DOHH2 (cell line): ENCODE measurements around the gene GPR55.

Source experiments
- H3F3A ChIP-seq: fragments of 200-600 bp; sonication (generic), shearing (Covaris generic); 2 replicates; pipeline ENCODE4 v1.6.0; 2016; ENCODE audit warnings: antibody characterized with exemption, mild to moderate bottlenecking; ENCODE audit not compliant: control insufficient read depth, insufficient read depth
- H3K27ac ChIP-seq: fragments of 200-600 bp; sonication (generic); 2 replicates; pipeline ENCODE4 v1.5.1; 2014; ENCODE audit warnings: low read depth, mild to moderate bottlenecking, low read length, moderate library complexity
- H3K27me3 ChIP-seq: fragments of 200-600 bp; sonication (generic); 2 replicates; pipeline ENCODE4 v1.6.1; 2014; ENCODE audit warnings: mild to moderate bottlenecking, low read length, mixed read lengths; ENCODE audit not compliant: control insufficient read depth
- H3K36me3 ChIP-seq: fragments of 200-600 bp; sonication (generic); 2 replicates; pipeline ENCODE4 v1.6.1; 2014; ENCODE audit warnings: mild to moderate bottlenecking, low read length, moderate library complexity, mixed read lengths; ENCODE audit not compliant: control insufficient read depth
- H3K4me1 ChIP-seq: fragments of 200-600 bp; sonication (generic); 2 replicates; pipeline ENCODE4 v1.6.1; 2014; ENCODE audit warnings: mild to moderate bottlenecking, low read length, mixed read lengths; ENCODE audit not compliant: control insufficient read depth
- H3K4me2 ChIP-seq: fragments of 200-600 bp; sonication (generic); 2 replicates; pipeline ENCODE4 v1.6.0; 2014; ENCODE audit warnings: mild to moderate bottlenecking, low read length, moderate library complexity
- H3K4me3 ChIP-seq: fragments of 200-600 bp; sonication (generic); 2 replicates; pipeline ENCODE4 v1.5.1; 2014; ENCODE audit warnings: mild to moderate bottlenecking, low read length, mixed read lengths
- H3K79me2 ChIP-seq: fragments of 200-600 bp; sonication (generic); 2 replicates; pipeline ENCODE4 v1.6.1; 2014; ENCODE audit warnings: mild to moderate bottlenecking, low read length, mixed read lengths; ENCODE audit not compliant: control insufficient read depth
- H3K9me2 ChIP-seq: fragments of 200-600 bp; sonication (generic); replicated peaks from 2 replicates; pipeline ENCODE4 v1.6.1; 2014; ENCODE audit warnings: mild to moderate bottlenecking, low read length, mixed read lengths; ENCODE audit not compliant: control insufficient read depth
- H3K9me3 ChIP-seq: fragments of 200-600 bp; sonication (generic); 2 replicates; pipeline ENCODE4 v1.6.1; 2014; ENCODE audit warnings: antibody characterized with exemption, low read length, mixed read lengths; ENCODE audit not compliant: control insufficient read depth, insufficient read depth
- H4K20me1 ChIP-seq: fragments of 200-600 bp; sonication (generic); 2 replicates; pipeline ENCODE4 v1.6.0; 2014; ENCODE audit warnings: low read depth, mild to moderate bottlenecking, antibody characterized with exemption, low read length, moderate library complexity; ENCODE audit not compliant: control insufficient read depth, insufficient read depth
- EZH2phosphoT487 ChIP-seq: fragments of 200-600 bp; sonication (generic); IDR thresholded peaks from 2 replicates; pipeline ENCODE4 v1.6.1; 2017; ENCODE audit warnings: borderline replicate concordance, mild to moderate bottlenecking, antibody characterized with exemption, low read length, moderate library complexity, mixed read lengths
- TF ChIP-seq, protein P1 (sequence below): fragments of 200-600 bp; sonication (generic); IDR thresholded peaks from one replicate; pipeline ENCODE4 v1.5.1; 2014; ENCODE audit warnings: antibody characterized with exemption, mild to moderate bottlenecking, low read depth, low read length; ENCODE audit not compliant: poor library complexity, severe bottlenecking

Gene GPR55

DNA sequence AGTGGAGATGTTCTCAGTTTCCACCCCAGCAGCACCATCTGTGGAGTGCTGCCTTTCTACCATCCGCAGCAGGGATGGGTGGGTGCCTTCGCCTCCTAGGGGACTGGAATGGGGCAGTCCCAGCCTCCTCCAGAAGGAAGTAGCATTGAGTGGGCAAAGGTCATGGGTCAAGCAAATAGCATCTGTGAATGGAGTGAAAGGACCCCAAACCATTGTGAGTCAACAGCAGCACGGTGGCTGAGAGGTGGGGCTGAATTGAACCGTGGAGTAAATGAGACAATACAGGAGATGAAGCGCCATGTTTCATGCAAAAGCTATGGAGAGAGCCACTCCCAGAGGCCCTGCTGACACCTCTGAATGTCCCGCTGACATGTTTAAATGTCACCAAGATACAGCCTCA lies 9.7 kb downstream of the GPR55 start:
- Histone ChIP-seq H3K27ac (no peak overlapping the region), H3F3A (no peaks in the 10 kb centered on the region), H3K4me2 (no peak overlapping the region), H3K4me1 (no peaks in the 10 kb centered on the region), H3K27me3 (peaks cover 32% of the 10 kb centered on the region), H3K9me2 (no peaks in the 10 kb centered on the region), H3K9me3 (no peaks in the 10 kb centered on the region), H3K79me2 (no peaks in the 10 kb centered on the region), H3K36me3 (no peaks in the 10 kb centered on the region), H4K20me1 (no peaks in the 10 kb centered on the region), H3K4me3 (no peak overlapping the region)
- no peak for TF ChIP-seq EZH2phosphoT487
- TF ChIP-seq, protein P1, sequence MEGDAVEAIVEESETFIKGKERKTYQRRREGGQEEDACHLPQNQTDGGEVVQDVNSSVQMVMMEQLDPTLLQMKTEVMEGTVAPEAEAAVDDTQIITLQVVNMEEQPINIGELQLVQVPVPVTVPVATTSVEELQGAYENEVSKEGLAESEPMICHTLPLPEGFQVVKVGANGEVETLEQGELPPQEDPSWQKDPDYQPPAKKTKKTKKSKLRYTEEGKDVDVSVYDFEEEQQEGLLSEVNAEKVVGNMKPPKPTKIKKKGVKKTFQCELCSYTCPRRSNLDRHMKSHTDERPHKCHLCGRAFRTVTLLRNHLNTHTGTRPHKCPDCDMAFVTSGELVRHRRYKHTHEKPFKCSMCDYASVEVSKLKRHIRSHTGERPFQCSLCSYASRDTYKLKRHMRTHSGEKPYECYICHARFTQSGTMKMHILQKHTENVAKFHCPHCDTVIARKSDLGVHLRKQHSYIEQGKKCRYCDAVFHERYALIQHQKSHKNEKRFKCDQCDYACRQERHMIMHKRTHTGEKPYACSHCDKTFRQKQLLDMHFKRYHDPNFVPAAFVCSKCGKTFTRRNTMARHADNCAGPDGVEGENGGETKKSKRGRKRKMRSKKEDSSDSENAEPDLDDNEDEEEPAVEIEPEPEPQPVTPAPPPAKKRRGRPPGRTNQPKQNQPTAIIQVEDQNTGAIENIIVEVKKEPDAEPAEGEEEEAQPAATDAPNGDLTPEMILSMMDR: no peak

DNA sequence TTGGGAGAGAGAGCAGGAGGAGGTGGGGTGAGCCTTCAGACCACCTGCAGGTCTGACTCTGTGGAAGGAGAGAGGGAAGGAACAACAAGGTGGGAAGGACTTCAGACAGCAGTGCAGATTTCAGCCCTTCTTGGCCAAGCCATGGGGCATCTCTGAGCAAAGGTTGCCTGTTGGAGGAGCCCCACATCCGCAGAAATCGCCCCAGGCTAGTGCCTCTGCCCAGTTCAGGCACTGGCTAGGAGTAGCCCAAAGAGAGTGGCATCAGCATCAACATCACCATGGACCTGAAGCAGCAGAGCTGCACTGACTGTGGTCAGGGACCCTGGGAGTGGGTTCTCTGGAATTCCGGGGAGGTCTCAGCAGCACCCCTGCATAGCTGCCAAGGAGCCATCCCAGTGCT lies 10.2 kb downstream of the GPR55 start:
- Histone ChIP-seq H4K20me1 (no peaks in the 10 kb centered on the region), H3K4me2 (no peak overlapping the region), H3F3A (no peaks in the 10 kb centered on the region), H3K79me2 (no peaks in the 10 kb centered on the region), H3K4me3 (no peak overlapping the region), H3K27me3 (peaks cover 30% of the 10 kb centered on the region), H3K9me2 (no peaks in the 10 kb centered on the region), H3K36me3 (no peaks in the 10 kb centered on the region), H3K9me3 (no peaks in the 10 kb centered on the region), H3K4me1 (no peaks in the 10 kb centered on the region), H3K27ac (no peak overlapping the region)
- TF ChIP-seq, protein P1: no peak
- TF ChIP-seq EZH2phosphoT487: no peak

DNA sequence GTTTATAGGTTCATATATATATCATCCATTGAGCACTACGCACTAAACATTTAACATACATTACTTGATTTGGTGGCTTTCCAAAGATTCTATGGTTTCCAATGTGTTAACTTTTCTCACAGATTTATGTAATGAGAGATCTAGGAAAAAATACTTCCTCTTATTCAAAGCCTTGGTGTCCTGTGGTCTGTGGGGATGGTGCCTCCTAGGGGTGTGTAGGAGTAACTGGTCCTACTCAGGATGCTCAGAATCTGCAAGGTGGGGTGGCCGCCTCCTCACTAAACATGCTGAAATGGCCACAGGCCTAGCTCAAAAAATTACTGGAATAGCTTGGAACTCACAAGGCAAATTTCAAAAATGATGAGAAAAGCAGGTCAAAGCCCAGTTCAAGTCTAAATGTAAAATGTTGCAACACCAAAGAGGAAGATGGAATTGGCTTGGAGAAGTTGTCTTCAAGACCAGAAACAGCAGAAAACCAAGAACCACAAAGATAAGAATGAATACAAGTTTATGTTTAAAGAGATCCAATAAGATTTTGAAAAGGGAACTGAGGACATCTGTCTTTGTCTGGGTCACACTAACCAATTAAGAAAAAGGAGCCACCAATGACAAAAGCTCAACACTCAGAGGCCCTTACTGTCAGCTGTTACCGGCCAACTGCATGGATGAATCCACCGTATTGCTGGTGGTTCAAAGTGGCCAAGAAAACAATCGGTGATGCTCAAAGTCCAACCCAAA lies 11.5 kb downstream of the GPR55 start:
- H3K4me1 ChIP-seq: peaks cover 5% of the 10 kb centered on the region
- no peaks in the 10 kb centered on the region for H3K79me2 ChIP-seq
- peaks cover 21% of the 10 kb centered on the region for H3K27me3 ChIP-seq
- no peak overlapping the region for H3K4me3 ChIP-seq
- H3K9me2 ChIP-seq: no peaks in the 10 kb centered on the region
- no peak overlapping the region for H3K4me2 ChIP-seq
- H4K20me1 ChIP-seq: no peaks in the 10 kb centered on the region
- H3K9me3 ChIP-seq: no peaks in the 10 kb centered on the region
- no peak overlapping the region for H3K27ac ChIP-seq
- no peak for TF ChIP-seq EZH2phosphoT487
- TF ChIP-seq, protein P1: peak; percentile 78
- no peaks in the 10 kb centered on the region for H3F3A ChIP-seq
- no peaks in the 10 kb centered on the region for H3K36me3 ChIP-seq
